Hindlimb muscle (tissue), 1 donor: ENCODE data around the gene C5orf34. TPM values are rescaled to one million over a fixed set of nuclear protein-coding genes. Genes with fewer than 3 reads are reported as not detected.
A peak's percentile ranks its signal among the peaks of the same experiment; 100 is the strongest.
"Not testable (repeated sequence)": the region's sequence is repeated elsewhere in the genome, so short reads cannot be mapped to it uniquely, and the experiment has no call there.

Experiments
- DNase-seq: peaks from one replicate; pipeline ENCODE4 v3.0.0-alpha.2; 2013
- polyA plus RNA-seq: library from polyadenylated mRNA; unstranded; fragments of 120-200 nt; gene quantifications from one replicate; pipeline ENCODE4 v1.2.1, GENCODE V29; 2013; ENCODE audit not compliant: insufficient read length

C5orf34 gene
- polyA plus RNA-seq: 2.6 TPM

GRCh38 chr5:43514816-43515677, at the start of gene C5orf34:
Gene C5orf34, minus strand, starts transcription at chr5:43515148. Its CDS starts 5,809 bp downstream, at chr5:43509339.
- peak; percentile 95 for DNase-seq

GRCh38 chr5:43564289-43564850, 49.4 kb upstream of the C5orf34 start:
- DNase-seq: no peak

DNA sequence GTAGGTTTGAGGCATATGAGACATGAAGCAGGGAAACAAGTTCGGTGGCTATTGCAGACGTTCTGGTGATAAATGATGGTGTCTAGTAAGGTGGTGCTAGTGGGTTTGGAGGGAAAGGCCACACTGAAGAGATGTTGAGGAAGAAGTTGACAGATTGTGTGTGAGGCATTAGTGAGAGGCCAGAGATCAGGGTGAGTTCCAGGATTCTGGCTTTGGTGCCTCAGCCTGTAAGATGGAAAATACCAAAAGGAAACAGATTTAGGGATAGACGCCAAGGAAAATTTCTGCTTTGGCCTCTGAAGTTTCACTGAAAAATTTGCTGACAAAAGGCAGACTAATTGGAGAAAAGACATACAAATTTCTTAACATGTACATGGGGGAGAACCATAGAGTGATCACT, 48.4 kb upstream of the C5orf34 start:
- DNase-seq: no peak

- DNase-seq: no peak
Measured at GRCh38 chr5:43561356-43561755, 46.4 kb upstream of the C5orf34 start.

DNA sequence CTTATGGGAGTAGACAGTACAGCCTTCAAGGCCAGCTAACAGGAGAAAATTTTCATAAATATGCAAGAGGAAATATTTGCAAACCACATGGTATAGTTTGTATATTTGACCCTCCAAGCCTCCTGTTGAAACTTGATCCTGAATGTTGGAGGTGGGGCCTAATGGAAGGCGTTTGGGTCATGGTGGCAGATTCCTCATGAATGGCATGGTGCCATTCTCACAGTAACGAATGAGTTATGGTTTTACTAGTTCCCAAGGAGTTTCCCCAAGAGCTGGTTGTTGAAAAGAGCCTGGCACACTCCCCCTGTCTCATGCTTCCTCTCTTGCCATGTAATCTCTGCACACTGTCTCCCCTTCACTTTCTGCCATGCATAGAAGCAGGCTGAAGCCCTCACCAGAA, 45.2 kb upstream of the C5orf34 start:
- no peak for DNase-seq

GRCh38 chr5:43556857-43557542, 42.1 kb upstream of the C5orf34 start, which contains the start of gene PAIP1:
Gene PAIP1, minus strand, starts transcription at chr5:43557077. Its CDS starts 231 bp downstream, at chr5:43556846.
- peak; percentile 91 for DNase-seq

DNA sequence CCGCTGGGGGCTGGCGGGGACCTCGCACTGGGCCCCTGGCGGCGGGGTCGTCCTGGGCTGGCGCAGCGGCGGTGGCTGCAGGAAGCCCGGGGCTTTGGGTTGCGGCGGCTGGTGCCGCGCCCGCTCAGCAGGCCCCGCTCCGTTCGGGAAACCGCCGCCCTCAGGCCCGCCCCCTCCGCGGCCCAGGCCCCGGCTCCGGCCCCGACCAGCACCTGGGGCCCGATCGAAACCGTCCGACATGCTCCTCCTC, 41.6 kb upstream of the C5orf34 start:
- not testable (repeated sequence) for DNase-seq

DNA sequence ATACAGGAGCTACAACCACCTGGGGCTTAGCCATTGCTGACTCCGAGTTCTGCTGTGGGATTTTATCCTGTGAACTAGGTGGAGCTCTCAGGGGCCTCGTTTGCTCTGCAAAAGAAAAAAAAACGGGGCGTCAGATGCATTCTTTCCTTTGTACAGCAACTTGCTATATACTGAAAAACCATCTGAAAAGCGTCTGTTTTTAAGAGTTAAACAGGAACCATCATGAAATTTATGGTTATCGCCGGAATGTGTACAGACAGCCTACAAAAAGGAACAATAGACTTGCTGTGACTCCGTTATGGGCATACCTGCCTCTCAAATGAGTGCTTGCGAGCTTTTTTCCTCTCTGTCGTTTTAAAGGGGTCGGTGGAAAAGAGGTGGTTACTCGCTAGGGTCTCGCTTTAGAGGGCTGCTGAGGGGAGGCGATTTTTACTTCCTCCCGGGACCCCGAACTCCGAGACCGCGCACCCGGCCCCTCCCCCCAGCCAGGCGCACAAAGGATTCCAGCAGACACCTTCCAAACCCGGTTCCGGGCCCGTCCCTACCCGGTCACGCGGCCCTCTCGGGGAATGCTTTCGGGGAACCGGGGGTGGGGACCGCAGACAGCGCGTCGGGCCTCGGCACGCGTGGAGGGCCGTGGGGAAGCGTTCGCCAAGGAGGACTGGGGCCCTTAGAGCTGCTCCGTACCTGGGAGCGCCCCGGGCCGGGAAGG, 41.1 kb upstream of the C5orf34 start:
- peak; percentile 48 for DNase-seq

GRCh38 chr5:43554497-43554896, 39.5 kb upstream of the C5orf34 start:
- no peak for DNase-seq

- no peak for DNase-seq
Measured at GRCh38 chr5:43553381-43553780, 38.4 kb upstream of the C5orf34 start.

- no peak for DNase-seq
Measured at GRCh38 chr5:43551731-43552130, 36.8 kb upstream of the C5orf34 start.

DNA sequence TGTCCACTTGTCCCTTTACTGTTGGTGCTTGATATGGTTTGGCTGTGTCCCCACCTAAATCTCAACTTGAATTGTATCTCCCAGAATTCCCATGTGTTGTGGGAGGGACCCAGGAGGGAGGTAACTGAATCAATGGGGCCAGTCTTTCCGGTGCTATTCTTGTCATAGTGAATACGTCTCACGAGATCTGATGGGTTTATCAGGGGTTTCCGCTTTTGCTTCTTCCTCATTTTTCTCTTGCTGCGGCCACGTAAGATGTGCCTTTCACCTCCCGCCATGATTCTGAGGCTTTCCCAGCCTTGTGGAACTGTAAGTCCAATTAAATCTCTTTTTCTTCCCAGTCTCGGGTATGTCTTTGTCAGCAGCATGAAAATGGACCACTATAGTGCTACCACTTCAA, 34.3 kb upstream of the C5orf34 start:
- DNase-seq: not testable (repeated sequence)

DNA sequence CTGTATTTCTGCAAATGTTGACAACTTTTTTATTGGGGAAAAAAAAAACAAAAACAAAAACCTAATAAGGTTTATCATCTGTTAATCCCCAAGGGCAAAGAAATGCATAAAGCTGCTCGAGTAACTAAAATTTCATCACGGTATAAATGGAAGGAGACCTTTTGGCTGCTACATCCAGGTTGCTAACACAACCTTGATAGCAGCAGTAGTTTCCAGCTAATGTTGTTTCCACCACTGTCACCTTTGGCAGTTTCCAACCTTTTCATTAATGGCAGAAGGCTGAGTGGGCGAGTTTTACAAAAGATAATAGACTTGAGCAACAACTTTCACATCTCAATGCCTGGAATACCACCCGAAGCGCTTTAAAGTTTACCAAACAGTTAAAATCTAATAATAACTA, 33.4 kb upstream of the C5orf34 start:
- no peak for DNase-seq

DNA sequence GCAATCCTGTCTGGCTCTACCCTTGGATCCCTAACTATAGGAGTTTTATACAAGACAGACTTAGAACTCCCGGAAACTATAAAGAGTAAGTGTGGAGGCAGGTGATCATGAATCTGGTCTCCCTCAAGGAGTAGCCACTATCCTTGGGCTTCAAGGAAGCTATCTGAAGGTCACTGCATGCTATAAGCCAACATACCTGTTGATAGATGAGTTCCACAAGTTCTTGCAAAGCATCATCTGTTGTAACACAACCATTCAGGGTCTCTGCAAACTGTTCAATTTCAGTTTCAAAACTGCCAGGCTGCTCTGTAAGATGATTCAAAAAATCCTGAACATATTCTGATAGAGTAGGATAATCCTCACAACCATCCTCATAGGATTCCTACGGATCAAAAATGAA, 32.6 kb upstream of the C5orf34 start:
- DNase-seq: no peak

DNA sequence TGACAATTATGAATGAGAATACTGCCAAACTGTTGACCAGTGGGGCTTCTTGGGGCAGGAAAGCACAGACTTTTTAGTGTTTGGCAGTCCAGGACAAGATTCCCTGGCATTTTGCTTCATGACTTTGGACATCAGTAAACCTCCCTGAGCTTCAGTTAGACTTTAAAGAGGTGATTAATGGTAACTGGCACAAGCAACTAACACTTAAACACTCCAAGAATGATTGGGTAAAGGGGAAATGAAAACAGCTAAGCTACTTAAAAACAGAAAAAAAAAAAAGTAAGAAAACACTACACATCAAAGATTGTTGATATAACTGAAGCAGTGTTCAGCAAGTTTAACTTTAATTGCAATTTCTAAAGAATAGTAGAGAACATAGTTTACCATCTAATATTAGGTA, 28.5 kb upstream of the C5orf34 start:
- DNase-seq: no peak

DNA sequence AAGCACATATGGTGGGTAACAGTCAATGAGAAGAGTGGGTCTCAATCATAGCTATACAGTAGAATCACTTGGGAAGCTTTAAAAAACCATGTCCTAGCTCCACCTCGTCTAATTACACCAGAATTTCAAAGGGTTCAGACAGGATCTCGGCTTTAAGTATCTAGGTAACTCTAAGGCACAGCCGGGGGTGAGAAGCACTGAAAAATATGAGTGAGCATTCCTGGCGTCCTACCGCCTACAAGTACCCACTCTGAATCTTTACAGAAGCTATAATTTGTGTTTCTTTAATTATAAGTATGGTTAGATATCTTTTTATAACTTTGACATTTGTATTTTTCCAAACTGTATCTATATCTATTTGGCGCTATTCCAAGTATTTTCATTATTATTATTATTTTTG, 25.8 kb upstream of the C5orf34 start:
- no peak for DNase-seq

- no peak for DNase-seq
Measured at GRCh38 chr5:43536972-43537371, 22.0 kb upstream of the C5orf34 start.

DNA sequence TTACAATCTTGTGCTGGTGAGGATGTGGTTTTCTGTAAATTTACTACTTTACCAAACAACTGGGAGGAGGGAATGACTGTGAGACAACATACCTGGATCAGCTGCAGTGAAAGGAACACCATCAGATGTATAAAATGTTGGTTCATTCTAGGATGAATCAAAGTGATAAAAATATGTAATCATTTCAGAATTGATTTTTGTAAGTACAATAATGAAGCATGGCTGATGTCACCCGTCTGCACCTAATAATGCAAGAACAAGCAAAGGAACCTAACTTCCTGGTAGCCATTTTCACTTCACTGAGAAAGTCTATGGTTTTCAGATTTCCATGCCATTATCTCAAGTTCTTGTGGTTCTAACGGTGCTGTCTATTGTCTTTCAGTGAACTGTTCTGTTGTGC, 18.7 kb upstream of the C5orf34 start:
- DNase-seq: no peak

- no peak for DNase-seq
Measured at GRCh38 chr5:43530648-43531047, 15.7 kb upstream of the C5orf34 start.

- no peak for DNase-seq
Measured at GRCh38 chr5:43523662-43524072, 8.7 kb upstream of the C5orf34 start.

GRCh38 chr5:43520615-43521014, 5.7 kb upstream of the C5orf34 start:
- no peak for DNase-seq

DNA sequence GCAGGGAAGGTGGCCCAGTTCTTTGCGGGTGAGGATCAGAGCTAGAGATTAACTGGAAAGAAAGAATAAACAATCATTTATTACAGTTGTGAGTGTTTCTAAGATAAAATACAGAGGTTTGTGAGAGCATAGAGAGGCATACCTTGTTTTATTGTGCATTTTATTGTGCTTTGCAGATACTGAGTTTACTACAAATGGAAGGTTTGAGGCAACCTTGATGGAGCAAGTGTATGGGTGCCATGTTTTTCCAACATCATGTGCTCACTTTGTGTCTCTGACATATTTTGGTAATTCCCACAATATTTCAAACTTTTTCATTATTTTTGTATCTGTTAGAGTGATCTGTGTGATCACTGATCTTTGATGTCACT, 715 bp upstream of the C5orf34 start:
- no peak for DNase-seq

- no peak for DNase-seq
Measured at GRCh38 chr5:43514471-43514815, 505 bp downstream of the C5orf34 start.
